ENCODE measurements around the gene RASSF7. TPM values are rescaled to one million over a fixed set of nuclear protein-coding genes. Genes with fewer than 3 reads are reported as not detected.

The RASSF7 gene
- total RNA-seq, 1 experiment from 2014 or later, result 58.6 TPM

DNA sequence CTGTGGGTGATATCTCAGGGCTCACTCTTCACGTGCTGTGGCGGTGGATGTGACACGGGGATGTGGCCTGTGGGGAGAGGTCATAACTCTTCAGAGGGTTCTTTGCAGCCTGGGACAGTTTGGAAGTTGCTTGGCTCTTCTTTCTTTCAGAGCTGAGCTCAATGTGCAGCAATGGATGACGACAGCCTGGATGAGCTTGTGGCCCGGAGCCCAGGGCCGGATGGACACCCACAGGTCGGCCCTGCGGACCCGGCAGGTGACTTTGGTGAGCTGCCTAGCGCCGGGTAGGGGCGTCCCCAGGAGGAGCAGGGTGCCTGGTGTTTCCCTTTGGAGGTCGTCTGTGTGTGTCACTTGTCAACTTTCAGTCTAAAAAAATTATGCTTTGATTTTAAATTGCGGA, 20.6 kb downstream of the RASSF7 start:
- no peak overlapping the region for H3K4me2 ChIP-seq (ENCODE audit: low read length)
- H4K20me1 ChIP-seq (ENCODE audit: low read length), result peaks cover 58% of the 10 kb centered on the region
- no peaks in the 10 kb centered on the region for H3K9me2 ChIP-seq (replicated peaks; ENCODE audit: low read length)
- POLR2A ChIA-PET (ENCODE audit: unreplicated experiment), result interaction anchor here (0.6 kb wide), 1 partner anchor 86 kb away, joined by 3 read pairs; no protein-coding TSS in a partner anchor
- H2AFZ ChIP-seq (ENCODE audit: low read length), result no peak overlapping the region
- peaks cover 19% of the 10 kb centered on the region for H3K4me1 ChIP-seq (ENCODE audit: insufficient read depth, low read length)
- no peaks in the 10 kb centered on the region for H3K9me3 ChIP-seq (ENCODE audit: low read length)
- DNase-seq (no peak), ATAC-seq (no peak)
- H3K27me3 ChIP-seq (ENCODE audit: low read length), result no peaks in the 10 kb centered on the region
- no peaks in the 10 kb centered on the region for H3F3A ChIP-seq (ENCODE audit: low read length, unreplicated experiment)
- TF ChIP-seq EZH2phosphoT487 (IDR thresholded peaks at IDR 0.05; ENCODE audit: borderline replicate concordance, low read length), result no peak
- TF ChIP-seq, protein P1, sequence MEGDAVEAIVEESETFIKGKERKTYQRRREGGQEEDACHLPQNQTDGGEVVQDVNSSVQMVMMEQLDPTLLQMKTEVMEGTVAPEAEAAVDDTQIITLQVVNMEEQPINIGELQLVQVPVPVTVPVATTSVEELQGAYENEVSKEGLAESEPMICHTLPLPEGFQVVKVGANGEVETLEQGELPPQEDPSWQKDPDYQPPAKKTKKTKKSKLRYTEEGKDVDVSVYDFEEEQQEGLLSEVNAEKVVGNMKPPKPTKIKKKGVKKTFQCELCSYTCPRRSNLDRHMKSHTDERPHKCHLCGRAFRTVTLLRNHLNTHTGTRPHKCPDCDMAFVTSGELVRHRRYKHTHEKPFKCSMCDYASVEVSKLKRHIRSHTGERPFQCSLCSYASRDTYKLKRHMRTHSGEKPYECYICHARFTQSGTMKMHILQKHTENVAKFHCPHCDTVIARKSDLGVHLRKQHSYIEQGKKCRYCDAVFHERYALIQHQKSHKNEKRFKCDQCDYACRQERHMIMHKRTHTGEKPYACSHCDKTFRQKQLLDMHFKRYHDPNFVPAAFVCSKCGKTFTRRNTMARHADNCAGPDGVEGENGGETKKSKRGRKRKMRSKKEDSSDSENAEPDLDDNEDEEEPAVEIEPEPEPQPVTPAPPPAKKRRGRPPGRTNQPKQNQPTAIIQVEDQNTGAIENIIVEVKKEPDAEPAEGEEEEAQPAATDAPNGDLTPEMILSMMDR (conservative IDR thresholded peaks at IDR 0.05; ENCODE audit: low read depth, low read length), result no peak
- no peak for TF ChIP-seq EZH2 (IDR thresholded peaks at IDR 0.05; ENCODE audit: low read length, unreplicated experiment)
- no peak overlapping the region for H3K4me3 ChIP-seq (ENCODE audit: low read length)
- peaks cover 70% of the 10 kb centered on the region for H3K79me2 ChIP-seq (ENCODE audit: low read length)
- no TSS peak for BruUV-seq (replicated peaks)
- CTCF ChIA-PET, result interaction anchor here (0.7 kb wide), 1 partner anchor 80 kb away, joined by 6 read pairs; no protein-coding TSS in a partner anchor
- H3K27ac ChIP-seq (ENCODE audit: low read length), result no peak overlapping the region
- H3K36me3 ChIP-seq (ENCODE audit: low read depth, low read length), result peaks cover 18% of the 10 kb centered on the region; the same call in 1 of the 2 replicates
- intact Hi-C loops (cut with micrococcal nuclease), result no loop called here
- no peak overlapping the region for H3K9ac ChIP-seq (ENCODE audit: low read length)

DNA sequence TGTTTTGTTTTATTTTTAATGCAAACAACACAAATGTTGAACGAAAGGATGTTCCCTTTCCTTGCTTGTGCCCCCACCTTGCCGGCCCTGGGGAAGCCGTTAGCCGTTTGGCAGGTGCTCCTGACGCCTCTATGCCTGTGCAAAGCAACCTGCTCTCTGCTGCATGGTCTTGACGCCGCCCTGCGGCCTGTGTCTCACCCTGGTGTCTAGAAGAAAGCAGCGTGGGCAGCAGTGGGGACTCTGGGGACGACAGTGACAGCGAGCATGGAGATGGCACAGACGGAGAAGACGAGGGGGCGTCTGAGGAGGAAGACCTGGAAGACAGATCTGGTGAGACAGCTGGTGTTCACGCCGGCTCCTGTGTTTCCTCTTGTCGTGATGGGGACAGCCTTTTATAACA, 21.0 kb downstream of the RASSF7 start:
- peaks cover 58% of the 10 kb centered on the region for H4K20me1 ChIP-seq (ENCODE audit: low read length)
- H3F3A ChIP-seq (ENCODE audit: low read length, unreplicated experiment), result no peaks in the 10 kb centered on the region
- DNase-seq (no peak), ATAC-seq (no peak)
- BruUV-seq (replicated peaks), result no TSS peak
- intact Hi-C loops (cut with micrococcal nuclease), result no loop called here
- H3K9ac ChIP-seq (ENCODE audit: low read length), result no peak overlapping the region
- peaks cover 22% of the 10 kb centered on the region; the same call in 1 of the 2 replicates for H3K36me3 ChIP-seq (ENCODE audit: low read depth, low read length)
- TF ChIP-seq EZH2 (IDR thresholded peaks at IDR 0.05; ENCODE audit: low read length, unreplicated experiment) (no peak), EZH2phosphoT487 (IDR thresholded peaks at IDR 0.05; ENCODE audit: borderline replicate concordance, low read length) (no peak)
- TF ChIP-seq, protein P1 (conservative IDR thresholded peaks at IDR 0.05; ENCODE audit: low read depth, low read length), result no peak
- no peaks in the 10 kb centered on the region for H3K9me2 ChIP-seq (replicated peaks; ENCODE audit: low read length)
- H2AFZ ChIP-seq (ENCODE audit: low read length), result no peak overlapping the region
- H3K79me2 ChIP-seq (ENCODE audit: low read length), result peaks cover 69% of the 10 kb centered on the region
- no peaks in the 10 kb centered on the region for H3K9me3 ChIP-seq (ENCODE audit: low read length)
- H3K27me3 ChIP-seq (ENCODE audit: low read length), result no peaks in the 10 kb centered on the region
- no peak overlapping the region for H3K4me3 ChIP-seq (ENCODE audit: low read length)
- CTCF ChIA-PET, result no interaction called here
- no peak overlapping the region for H3K27ac ChIP-seq (ENCODE audit: low read length)
- peaks cover 19% of the 10 kb centered on the region for H3K4me1 ChIP-seq (ENCODE audit: insufficient read depth, low read length)
- no peak overlapping the region for H3K4me2 ChIP-seq (ENCODE audit: low read length)
- POLR2A ChIA-PET (ENCODE audit: unreplicated experiment), result no interaction called here

DNA sequence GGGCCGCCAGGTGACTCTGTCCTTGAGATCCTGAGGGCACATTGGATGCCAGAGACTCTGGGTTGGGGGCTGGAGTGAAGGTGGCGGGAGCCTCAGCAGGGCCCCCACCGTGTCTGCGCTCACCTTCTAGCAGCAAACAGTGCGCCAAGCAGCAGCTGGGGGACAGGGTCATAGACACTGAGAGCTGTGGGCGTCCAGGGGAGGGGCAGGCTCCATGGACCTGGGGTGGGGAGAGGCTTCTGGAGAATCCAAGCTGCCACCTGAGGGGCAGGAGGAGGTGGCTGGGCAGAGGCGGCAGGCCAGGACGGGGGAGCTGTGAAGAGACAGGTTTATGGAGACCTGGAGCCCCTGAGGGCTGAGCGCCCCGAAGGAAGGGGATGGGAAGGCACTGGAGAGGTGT, 23.5 kb downstream of the RASSF7 start:
- intact Hi-C loops (cut with micrococcal nuclease), result no loop called here
- Histone ChIP-seq H3K9me2 (replicated peaks; ENCODE audit: low read length) (no peaks in the 10 kb centered on the region), H3K4me2 (ENCODE audit: low read length) (no peak overlapping the region), H3F3A (ENCODE audit: low read length, unreplicated experiment) (no peaks in the 10 kb centered on the region), H3K4me3 (ENCODE audit: low read length) (no peak overlapping the region), H3K79me2 (ENCODE audit: low read length) (peaks cover 56% of the 10 kb centered on the region), H4K20me1 (ENCODE audit: low read length) (peaks cover 33% of the 10 kb centered on the region), H3K27ac (ENCODE audit: low read length) (no peak overlapping the region), H3K36me3 (ENCODE audit: low read depth, low read length) (peaks cover 28% of the 10 kb centered on the region), H2AFZ (ENCODE audit: low read length) (no peak overlapping the region), H3K27me3 (ENCODE audit: low read length) (no peaks in the 10 kb centered on the region), H3K9ac (ENCODE audit: low read length) (no peak overlapping the region), H3K9me3 (ENCODE audit: low read length) (no peaks in the 10 kb centered on the region), H3K4me1 (ENCODE audit: insufficient read depth, low read length) (0 out of 2 replicates have a peak, but pooled peaks cover 1% of the 10 kb centered on the region)
- no peak for DNase-seq
- BruUV-seq (replicated peaks), result no TSS peak
- ChIA-PET POLR2A (ENCODE audit: unreplicated experiment) (no interaction called here), CTCF (no interaction called here)
- ATAC-seq, result no peak
- TF ChIP-seq EZH2 (IDR thresholded peaks at IDR 0.05; ENCODE audit: low read length, unreplicated experiment) (no peak), EZH2phosphoT487 (IDR thresholded peaks at IDR 0.05; ENCODE audit: borderline replicate concordance, low read length) (no peak)
- TF ChIP-seq, protein P1 (conservative IDR thresholded peaks at IDR 0.05; ENCODE audit: low read depth, low read length), result no peak
